Measurements from ENCODE around the gene FUS. TPM values are rescaled to one million over a fixed set of nuclear protein-coding genes. Genes with fewer than 3 reads are reported as not detected.

The FUS gene
- total and polyA plus RNA-seq, 2 of the 13 experiments (the other 11 are each of a cell fraction or from before 2014, with no cell fraction given): 68.1 to 168 TPM

GRCh38 chr16:31130899-31131298 is 49.0 kb upstream of the FUS start:
- in situ Hi-C loops (cut with HindIII; ENCODE audit: extremely low pct_ligation_motif_present, low pct_unique_long_range_greater_than_20kb) (no loop called here), intact Hi-C loops (cut with micrococcal nuclease; ENCODE audit: unreplicated experiment) (no loop called here)
- H3K9me3 ChIP-seq (ENCODE audit: low read length): no peaks in the 10 kb centered on the region
- no TSS peak for BruUV-seq (replicated peaks)
- H3K27ac ChIP-seq (ENCODE audit: extremely low read length, insufficient read depth, low read length): no peak overlapping the region
- DNase-seq (ENCODE audit: low spot score) (no peak), ATAC-seq (no peak), FAIRE-seq (no peak)
- ChIA-PET CTCF (ENCODE audit: low intra/inter-chr PET ratio, low total read pairs) (no interaction called here), POLR2A (interaction anchor here (4.2 kb wide), 1 partner anchor 13 kb away, joined by 17 read pairs; the partner anchor contains the start of gene KAT8)
- H3K36me3 ChIP-seq (replicated peaks in 1 of 2; ENCODE audit: control insufficient read depth in 1 of 2, insufficient read depth in 2 of 2, low read length in 2 of 2): peaks cover 17 to 18% of the 10 kb centered on the region in 2 experiments; a peak in 4 of 5 replicates
- no peak overlapping the region for H3K4me3 ChIP-seq (replicated peaks in 1 of 3; ENCODE audit: insufficient read depth in 1 of 3, low read depth in 2 of 3, low read length in 3 of 3)
- no peaks in the 10 kb centered on the region for H4K20me1 ChIP-seq (ENCODE audit: insufficient read depth, low read length)
- no peaks in the 10 kb centered on the region for H3K79me2 ChIP-seq (ENCODE audit: insufficient read depth, low read length)
- no peak overlapping the region for H3K4me2 ChIP-seq (ENCODE audit: low read depth, low read length)
- H2AFZ ChIP-seq (ENCODE audit: low read length): no peak overlapping the region
- peaks cover 2% of the 10 kb centered on the region in 2 experiments; a peak in 2 of 5 replicates for H3K27me3 ChIP-seq (ENCODE audit: control insufficient read depth in 1 of 2, insufficient read depth in 2 of 2, low read length in 2 of 2)
- WGBS (ENCODE audit: low lambda C conversion rate): 98% methylated on average over 4 of the region's 6 CpGs
- no peak overlapping the region for H3K9ac ChIP-seq (ENCODE audit: insufficient read depth, low read depth, low read length)
- peaks cover 23% of the 10 kb centered on the region for H3K4me1 ChIP-seq (ENCODE audit: insufficient read depth, low read length)
- no peak for TF ChIP-seq MYC (CRISPR knock-in tag; IDR thresholded peaks at IDR 0.05; ENCODE audit: borderline replicate concordance)
- TF ChIP-seq TFE3 (CRISPR knock-in tag; IDR thresholded peaks at IDR 0.05): no peak
- TF ChIP-seq KMT2A (CRISPR knock-in tag; IDR thresholded peaks at IDR 0.05): no peak
- no peak for TF ChIP-seq MED13 (CRISPR knock-in tag; IDR thresholded peaks at IDR 0.05)
- TF ChIP-seq STAT5B (CRISPR knock-in tag; IDR thresholded peaks at IDR 0.05): no peak
- TF ChIP-seq JARID2 (CRISPR knock-in tag; IDR thresholded peaks at IDR 0.05; ENCODE audit: insufficient replicate concordance): no peak
- no peak for TF ChIP-seq ATF4 (CRISPR knock-in tag; IDR thresholded peaks at IDR 0.05)
- TF ChIP-seq MTERF4 (CRISPR knock-in tag; IDR thresholded peaks at IDR 0.05): no peak
- no peak for TF ChIP-seq ZNF121 (CRISPR knock-in tag; IDR thresholded peaks at IDR 0.05)
- no peak for TF ChIP-seq MAFF (IDR thresholded peaks at IDR 0.05; ENCODE audit: low read depth, low read length)
- TF ChIP-seq TBX2 (CRISPR knock-in tag; IDR thresholded peaks at IDR 0.05; ENCODE audit: borderline replicate concordance): no peak
- no peak for TF ChIP-seq ZMYM3 (CRISPR knock-in tag; IDR thresholded peaks at IDR 0.05)
- no peak for TF ChIP-seq ZMYM2 (CRISPR knock-in tag; IDR thresholded peaks at IDR 0.05)
- no peak for TF ChIP-seq ZNF142 (CRISPR knock-in tag; IDR thresholded peaks at IDR 0.05)
- TF ChIP-seq MAX (IDR thresholded peaks at IDR 0.05): no peak
- TF ChIP-seq ZNF160 (CRISPR knock-in tag; IDR thresholded peaks at IDR 0.05): no peak
- no peak for TF ChIP-seq ZFP1 (CRISPR knock-in tag; IDR thresholded peaks at IDR 0.05)

Measured in HepG2 (cell line).